ENCODE data around the gene TMEM165. TPM values are rescaled to one million over a fixed set of nuclear protein-coding genes. Genes with fewer than 3 reads are reported as not detected.

Gene TMEM165
- total and polyA plus RNA-seq, 5 donors, result 45.3 to 89.9 (median 49.2) TPM

DNA sequence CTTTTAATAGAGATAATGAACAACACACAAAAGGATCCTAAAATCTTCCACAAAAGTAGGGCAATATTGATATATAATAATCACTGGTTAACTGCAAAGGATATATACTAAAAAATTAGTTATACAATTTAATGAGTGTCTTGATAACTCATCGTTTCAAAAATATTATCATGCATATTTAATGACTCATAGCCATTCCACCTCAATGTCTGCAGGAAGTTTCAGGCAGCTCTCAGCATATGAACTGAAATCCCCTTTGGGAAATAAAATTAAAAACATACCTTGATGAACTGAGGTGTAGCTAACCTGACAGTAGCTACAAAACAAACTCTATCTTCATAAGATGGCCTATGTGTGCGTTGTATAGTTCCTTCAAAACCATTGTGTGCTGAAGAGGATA, 62.9 kb downstream of the TMEM165 start:
- Histone ChIP-seq H3K9me3 (ENCODE audit: control insufficient read depth, low read length) (no peaks in the 10 kb centered on the region), H3K4me3 (ENCODE audit: low read length) (no peak overlapping the region), H3K27ac (ENCODE audit: low read length) (no peak overlapping the region), H3K27me3 (ENCODE audit: control insufficient read depth, insufficient read depth) (no peaks in the 10 kb centered on the region), H3K4me1 (ENCODE audit: control insufficient read depth, insufficient read depth, low read length) (no peaks in the 10 kb centered on the region)
- 84% methylated on average over 2 of the region's 2 CpGs for WGBS
- ATAC-seq (no peak), DNase-seq (no peak)
- intact Hi-C loops (cut with DNase I), result no loop called here

GRCh38 chr4:55466001-55466400, 70.2 kb downstream of the TMEM165 start:
- H3K4me3 ChIP-seq (ENCODE audit: low read length), result no peak overlapping the region
- DNase-seq, result no peak
- no peaks in the 10 kb centered on the region for H3K4me1 ChIP-seq (ENCODE audit: control insufficient read depth, insufficient read depth, low read length)
- H3K27ac ChIP-seq (ENCODE audit: low read length), result no peak overlapping the region
- intact Hi-C loops (cut with DNase I), result no loop called here
- ATAC-seq, result no peak
- H3K27me3 ChIP-seq (ENCODE audit: control insufficient read depth, insufficient read depth), result no peaks in the 10 kb centered on the region
- WGBS, result 91% methylated on average over 3 of the region's 3 CpGs
- no peaks in the 10 kb centered on the region for H3K9me3 ChIP-seq (ENCODE audit: control insufficient read depth, low read length)

DNA sequence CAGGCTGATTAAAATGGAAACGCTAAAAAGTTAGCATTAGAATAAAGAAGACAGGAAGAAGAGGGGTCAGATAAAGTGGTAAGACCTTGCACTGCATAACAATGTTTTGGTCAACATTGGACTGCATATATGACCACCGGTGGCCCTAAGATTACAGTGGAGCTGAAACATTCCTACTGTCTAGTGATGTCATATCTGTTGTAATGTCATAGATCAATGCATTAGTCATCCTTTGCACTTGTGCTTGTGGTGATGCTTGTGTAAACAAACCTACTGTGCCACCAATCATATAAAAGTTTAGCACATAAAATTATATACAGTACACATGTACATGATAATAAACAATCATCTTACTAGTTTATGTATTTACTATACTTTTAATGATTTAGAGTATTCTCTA, 73.0 kb downstream of the TMEM165 start:
- Histone ChIP-seq H3K9me3 (ENCODE audit: control insufficient read depth, low read length) (no peaks in the 10 kb centered on the region), H3K4me1 (ENCODE audit: control insufficient read depth, insufficient read depth, low read length) (no peaks in the 10 kb centered on the region), H3K27me3 (ENCODE audit: control insufficient read depth, insufficient read depth) (no peaks in the 10 kb centered on the region), H3K4me3 (ENCODE audit: low read length) (no peak overlapping the region), H3K27ac (ENCODE audit: low read length) (no peak overlapping the region)
- DNase-seq (no peak), ATAC-seq (no peak)
- 73% methylated on average over 2 of the region's 2 CpGs for WGBS
- intact Hi-C loops (cut with DNase I), result no loop called here

DNA sequence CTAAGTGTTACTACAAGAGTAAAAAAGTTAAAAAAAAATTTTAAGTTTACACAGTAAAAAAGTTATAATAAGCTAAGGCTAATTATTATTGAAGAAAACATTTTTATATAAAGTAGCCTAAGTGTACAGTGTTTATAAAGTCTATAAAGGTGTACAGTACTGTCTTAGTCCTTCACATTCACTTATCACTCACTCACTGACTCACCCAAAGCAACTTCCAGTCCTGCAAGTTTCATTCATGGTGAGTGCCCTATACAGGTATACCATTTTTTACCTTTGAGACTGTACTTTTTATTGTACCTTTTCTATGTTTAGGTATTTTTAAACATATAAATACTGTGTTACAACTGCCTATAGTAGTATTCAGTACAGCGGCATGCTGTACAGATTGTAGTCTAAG, 74.2 kb downstream of the TMEM165 start:
- intact Hi-C loops (cut with DNase I), result no loop called here
- WGBS, result 95% methylated on average over 1 of the region's 1 CpG
- H3K27me3 ChIP-seq (ENCODE audit: control insufficient read depth, insufficient read depth), result no peaks in the 10 kb centered on the region
- H3K27ac ChIP-seq (ENCODE audit: low read length), result no peak overlapping the region
- DNase-seq (no peak), ATAC-seq (no peak)
- no peaks in the 10 kb centered on the region for H3K9me3 ChIP-seq (ENCODE audit: control insufficient read depth, low read length)
- H3K4me3 ChIP-seq (ENCODE audit: low read length), result no peak overlapping the region
- H3K4me1 ChIP-seq (ENCODE audit: control insufficient read depth, insufficient read depth, low read length), result no peaks in the 10 kb centered on the region

Other genes starting within 250 kb of the TMEM165 start
- 10 to 100 TPM in 2 of 4 donors, 1 to 10 TPM in 2; 9.5 to 14.9 (median 11.0) TPM for gene SRD5A3, start 49.7 kb upstream of the TMEM165 start, total RNA-seq
- 9.7 TPM for gene SRD5A3, start 49.7 kb upstream of the TMEM165 start, polyA plus RNA-seq
- 10 to 100 TPM; 29.6 to 44.8 (median 35.7) TPM for gene CLOCK, start 151.0 kb downstream of the TMEM165 start, total RNA-seq
- 12.2 TPM for gene CLOCK, start 151.0 kb downstream of the TMEM165 start, polyA plus RNA-seq
- gene PDCL2, start 196.3 kb downstream of the TMEM165 start, total RNA-seq, result not detected
- gene PDCL2, start 196.3 kb downstream of the TMEM165 start, polyA plus RNA-seq, result not detected
- not detected for gene NMU, start 240.3 kb downstream of the TMEM165 start, total RNA-seq
- not detected for gene NMU, start 240.3 kb downstream of the TMEM165 start, polyA plus RNA-seq

All from right cardiac atrium (tissue), 5 donors.